Neuronal stem cell (in vitro differentiated cells): Measurements from ENCODE around the gene MYO9A.
"Not testable (repeated sequence)": the region's sequence is repeated elsewhere in the genome, so short reads cannot be mapped to it uniquely, and the experiment has no call there.

ENCODE experiments used
- DNase-seq: peaks from one replicate; pipeline ENCODE4 v3.0.0-alpha.2; 2013; ENCODE audit warnings: low spot score
- H2AFZ ChIP-seq: one replicate; pipeline ENCODE4 v1.6.1; 2013; ENCODE audit warnings: mild to moderate bottlenecking, low read length, inconsistent platforms
- H2AK5ac ChIP-seq: 2 replicates; pipeline ENCODE4 v1.6.1; 2013; ENCODE audit warnings: low read depth, mild to moderate bottlenecking, inconsistent platforms, low read length, moderate library complexity, mixed read lengths
- H2BK120ac ChIP-seq: 2 replicates; pipeline ENCODE4 v1.6.1; 2013; ENCODE audit warnings: low read depth, mild to moderate bottlenecking, inconsistent platforms, low read length, moderate library complexity, mixed read lengths
- H2BK12ac ChIP-seq: one replicate; pipeline ENCODE4 v1.6.1; 2013; ENCODE audit warnings: low read length, inconsistent platforms
- H2BK15ac ChIP-seq: 2 replicates; pipeline ENCODE4 v1.6.1; 2013; ENCODE audit warnings: mild to moderate bottlenecking, low read length, inconsistent platforms, mixed read lengths
- H2BK5ac ChIP-seq: one replicate; pipeline ENCODE4 v1.6.1; 2013; ENCODE audit warnings: inconsistent platforms, mild to moderate bottlenecking, low read length, moderate library complexity
- H3K14ac ChIP-seq: one replicate; pipeline ENCODE4 v1.6.1; 2013; ENCODE audit warnings: low read length, inconsistent platforms
- H3K18ac ChIP-seq: 2 replicates; pipeline ENCODE4 v1.6.1; 2013; ENCODE audit warnings: low read length, inconsistent platforms
- H3K23ac ChIP-seq: 2 replicates; pipeline ENCODE4 v1.6.1; 2013; ENCODE audit warnings: low read depth, mild to moderate bottlenecking, mixed read lengths, low read length, inconsistent platforms; ENCODE audit not compliant: poor library complexity
- H3K27ac ChIP-seq: replicated peaks from 3 replicates; pipeline ENCODE4 v1.5.1; 2013; ENCODE audit warnings: low read length, inconsistent platforms
- H3K27me3 ChIP-seq, 3 experiments: 2 replicates each; pipeline ENCODE4 v1.6.1; 2013; ENCODE audit warnings: low read length in 3 of 3, mild to moderate bottlenecking in 2 of 3, inconsistent platforms in 1 of 3, low read depth in 1 of 3, mixed read lengths in 1 of 3, moderate library complexity in 1 of 3; ENCODE audit not compliant: control insufficient read depth in 3 of 3, insufficient read depth in 3 of 3
- H3K36me3 ChIP-seq, 2 donors: replicated peaks in 1 of 2; 2 replicates each; pipeline ENCODE4 v1.6.1; 2013; ENCODE audit warnings: low read length in 2 of 2; ENCODE audit not compliant: control insufficient read depth in 2 of 2, insufficient read depth in 2 of 2
- H3K4ac ChIP-seq: 2 replicates; pipeline ENCODE4 v1.6.1; 2013; ENCODE audit warnings: inconsistent platforms, mild to moderate bottlenecking, low read length, moderate library complexity
- H3K4me1 ChIP-seq, 2 donors: 1 replicate in 1 of 2; 2 replicates in 1 of 2; pipeline ENCODE4 v1.6.1; 2013; ENCODE audit warnings: low read length in 2 of 2, low read depth in 1 of 2; ENCODE audit not compliant: control insufficient read depth in 2 of 2, insufficient read depth in 1 of 2
- H3K4me2 ChIP-seq: one replicate; pipeline ENCODE4 v1.6.1; 2013; ENCODE audit warnings: mild to moderate bottlenecking, low read length, inconsistent platforms; ENCODE audit not compliant: insufficient read depth, poor library complexity, severe bottlenecking
- H3K4me3 ChIP-seq, 2 donors: 2 replicates each; pipeline ENCODE4 v1.5.1; 2013; ENCODE audit warnings: low read length in 2 of 2, mild to moderate bottlenecking in 2 of 2, inconsistent platforms in 1 of 2, moderate library complexity in 1 of 2
- H3K79me1 ChIP-seq: one replicate; pipeline ENCODE4 v1.6.1; 2013; ENCODE audit warnings: low read depth, mild to moderate bottlenecking, inconsistent platforms, low read length, moderate library complexity
- H3K9ac ChIP-seq: one replicate; pipeline ENCODE4 v1.6.1; 2013; ENCODE audit warnings: mild to moderate bottlenecking, low read depth, low read length, inconsistent platforms; ENCODE audit not compliant: poor library complexity
- H3K9me3 ChIP-seq, 2 donors: replicated peaks in 1 of 2; 2 replicates each; pipeline versions ENCODE3 to v1.6.1; 2013; ENCODE audit warnings: low read length in 2 of 2, mild to moderate bottlenecking in 2 of 2, inconsistent platforms in 1 of 2, low read depth in 1 of 2, mixed read lengths in 1 of 2, moderate library complexity in 1 of 2; ENCODE audit not compliant: control insufficient read depth in 2 of 2, insufficient read depth in 1 of 2
- H4K8ac ChIP-seq: one replicate; pipeline ENCODE4 v1.6.1; 2013; ENCODE audit warnings: low read depth, mild to moderate bottlenecking, inconsistent platforms, low read length, moderate library complexity
- H4K91ac ChIP-seq: one replicate; pipeline ENCODE4 v1.6.1; 2013; ENCODE audit warnings: low read length, low read depth, mild to moderate bottlenecking, inconsistent platforms; ENCODE audit not compliant: poor library complexity
- whole genome bisulfite sequencing, 2 donors: extraction: QIAGEN DNeasy Blood & Tissue Kit; methylation state at CpG; one replicate each; pipeline ENCODE4 v1.1.7; 2013; ENCODE audit warnings: missing lambda C conversion rate in 2 of 2, mixed read lengths in 1 of 2; ENCODE audit not compliant: insufficient read length in 2 of 2, insufficient replicate concordance in 1 of 2; ENCODE audit errors: extremely low coverage in 2 of 2; 5-methylcytosine and 5-hydroxymethylcytosine counted together

The MYO9A gene

GRCh38 chr15:72078887-72079286 lies 39.1 kb downstream of the MYO9A start:
- H3K23ac ChIP-seq = no peak overlapping the region
- H3K4me2 ChIP-seq = no peak overlapping the region
- no CpG with 5 or more reads among the region's 6 CpGs for WGBS, 2 donors
- no peaks in the 10 kb centered on the region for H3K79me1 ChIP-seq
- no peaks in the 10 kb centered on the region for H3K4me1 ChIP-seq
- no peak overlapping the region for H2BK15ac ChIP-seq
- no peak overlapping the region for H2BK12ac ChIP-seq
- no peak overlapping the region for H3K27ac ChIP-seq
- no peak overlapping the region for H3K18ac ChIP-seq
- H4K8ac ChIP-seq = no peak overlapping the region
- H3K9ac ChIP-seq = no peak overlapping the region
- H3K14ac ChIP-seq = no peak overlapping the region
- no peak overlapping the region for H2BK120ac ChIP-seq
- DNase-seq = no peak
- no peaks in the 10 kb centered on the region for H3K27me3 ChIP-seq
- no peaks in the 10 kb centered on the region for H3K36me3 ChIP-seq
- H3K9me3 ChIP-seq = no peaks in the 10 kb centered on the region
- H2BK5ac ChIP-seq = no peak overlapping the region
- no peak overlapping the region for H2AFZ ChIP-seq
- H4K91ac ChIP-seq = no peak overlapping the region
- no peak overlapping the region for H3K4ac ChIP-seq
- no peak overlapping the region for H2AK5ac ChIP-seq
- no peak overlapping the region for H3K4me3 ChIP-seq

- no peak overlapping the region for H2BK120ac ChIP-seq
- H3K23ac ChIP-seq = no peak overlapping the region
Observed at GRCh38 chr15:72077950-72078349, 40.0 kb downstream of the MYO9A start.

GRCh38 chr15:72074335-72075060 lies 43.5 kb downstream of the MYO9A start:
- H3K9ac ChIP-seq = no peak overlapping the region
- H2BK5ac ChIP-seq = no peak overlapping the region
- H3K4me3 ChIP-seq = no peak overlapping the region
- no peak overlapping the region for H3K4ac ChIP-seq
- H4K8ac ChIP-seq = no peak overlapping the region
- no peak overlapping the region for H3K4me2 ChIP-seq
- H3K23ac ChIP-seq = no peak overlapping the region
- H3K27me3 ChIP-seq = no peaks in the 10 kb centered on the region
- no peak overlapping the region for H4K91ac ChIP-seq
- H2BK15ac ChIP-seq = no peak overlapping the region
- H3K9me3 ChIP-seq = no peaks in the 10 kb centered on the region
- H3K14ac ChIP-seq = no peak overlapping the region
- H3K4me1 ChIP-seq = no peaks in the 10 kb centered on the region
- no peaks in the 10 kb centered on the region for H3K79me1 ChIP-seq
- H3K18ac ChIP-seq = no peak overlapping the region
- no CpG with 5 or more reads among the region's 5 CpGs for WGBS, 2 donors
- H2AFZ ChIP-seq = no peak overlapping the region
- H2AK5ac ChIP-seq = no peak overlapping the region
- no peaks in the 10 kb centered on the region for H3K36me3 ChIP-seq
- no peak overlapping the region for H2BK120ac ChIP-seq
- no peak overlapping the region for H2BK12ac ChIP-seq
- H3K27ac ChIP-seq = no peak overlapping the region
- no peak for DNase-seq

More at GRCh38 chr15:72077950-72078349, 40.0 kb downstream of the MYO9A start:
- Histone ChIP-seq H3K27ac (no peak overlapping the region), H4K91ac (no peak overlapping the region), H3K79me1 (no peaks in the 10 kb centered on the region), H3K4me3 (no peak overlapping the region), H3K18ac (no peak overlapping the region), H3K4me1 (no peaks in the 10 kb centered on the region), H3K14ac (no peak overlapping the region), H2BK12ac (no peak overlapping the region), H3K4ac (no peak overlapping the region), H2BK15ac (no peak overlapping the region), H2AFZ (no peak overlapping the region), H3K9ac (no peak overlapping the region), H4K8ac (no peak overlapping the region), H3K36me3 (no peaks in the 10 kb centered on the region), H2AK5ac (no peak overlapping the region), H3K27me3 (no peaks in the 10 kb centered on the region), H2BK5ac (no peak overlapping the region), H3K4me2 (no peak overlapping the region), H3K9me3 (no peaks in the 10 kb centered on the region)
- WGBS, 2 donors = no CpG with 5 or more reads among the region's 1 CpG
- no peak for DNase-seq

GRCh38 chr15:72071448-72071825 lies 46.5 kb downstream of the MYO9A start:
- H2BK120ac ChIP-seq, H3K4me1 ChIP-seq, DNase-seq, H4K8ac ChIP-seq, H3K9me3 ChIP-seq, H3K9ac ChIP-seq, H3K36me3 ChIP-seq, H2AK5ac ChIP-seq, H3K14ac ChIP-seq, H2AFZ ChIP-seq, H3K4me2 ChIP-seq, H3K4ac ChIP-seq, H3K27ac ChIP-seq, H2BK15ac ChIP-seq, H3K4me3 ChIP-seq, H4K91ac ChIP-seq, H3K79me1 ChIP-seq, H3K23ac ChIP-seq, H2BK5ac ChIP-seq, H3K18ac ChIP-seq, H3K27me3 ChIP-seq, H2BK12ac ChIP-seq: not testable (repeated sequence)
- WGBS, 2 donors = no CpG with 5 or more reads among the region's 8 CpGs
